ENCODE measurements around the gene SDHAF3.

DNA sequence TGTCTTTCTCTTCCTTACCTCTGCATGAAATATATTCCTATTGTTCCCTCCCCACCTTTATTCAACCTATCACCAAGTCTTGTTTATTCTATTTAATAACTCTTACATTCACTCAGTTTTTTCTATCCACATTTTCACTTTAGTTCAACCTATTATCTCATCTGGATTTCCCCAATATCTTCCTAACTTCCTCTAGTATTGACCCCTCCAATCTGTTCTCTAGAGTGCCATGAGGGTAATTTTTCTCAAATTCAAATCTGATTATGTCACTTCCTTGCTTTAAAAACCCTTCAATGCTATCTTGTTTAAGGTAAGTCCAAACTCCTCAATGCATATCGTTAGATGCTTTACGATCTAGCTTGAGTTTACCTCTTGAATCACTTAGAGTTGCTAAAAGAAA is 86.5 kb downstream of the SDHAF3 start:
- no peak for TF ChIP-seq POLR2A (IDR thresholded peaks at IDR 0.05)
- TF ChIP-seq, protein P1, sequence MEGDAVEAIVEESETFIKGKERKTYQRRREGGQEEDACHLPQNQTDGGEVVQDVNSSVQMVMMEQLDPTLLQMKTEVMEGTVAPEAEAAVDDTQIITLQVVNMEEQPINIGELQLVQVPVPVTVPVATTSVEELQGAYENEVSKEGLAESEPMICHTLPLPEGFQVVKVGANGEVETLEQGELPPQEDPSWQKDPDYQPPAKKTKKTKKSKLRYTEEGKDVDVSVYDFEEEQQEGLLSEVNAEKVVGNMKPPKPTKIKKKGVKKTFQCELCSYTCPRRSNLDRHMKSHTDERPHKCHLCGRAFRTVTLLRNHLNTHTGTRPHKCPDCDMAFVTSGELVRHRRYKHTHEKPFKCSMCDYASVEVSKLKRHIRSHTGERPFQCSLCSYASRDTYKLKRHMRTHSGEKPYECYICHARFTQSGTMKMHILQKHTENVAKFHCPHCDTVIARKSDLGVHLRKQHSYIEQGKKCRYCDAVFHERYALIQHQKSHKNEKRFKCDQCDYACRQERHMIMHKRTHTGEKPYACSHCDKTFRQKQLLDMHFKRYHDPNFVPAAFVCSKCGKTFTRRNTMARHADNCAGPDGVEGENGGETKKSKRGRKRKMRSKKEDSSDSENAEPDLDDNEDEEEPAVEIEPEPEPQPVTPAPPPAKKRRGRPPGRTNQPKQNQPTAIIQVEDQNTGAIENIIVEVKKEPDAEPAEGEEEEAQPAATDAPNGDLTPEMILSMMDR (IDR thresholded peaks at IDR 0.05 in 8 of 11, conservative IDR thresholded peaks at IDR 0.05 in 3 of 11) = no peak
